KOPT-K1 (cell line): Measurements from ENCODE around the gene BMAL1.

Source experiments
- H3K27ac ChIP-seq: fragments of 200-600 bp; sonication (generic); 2 replicates; pipeline ENCODE4 v1.5.1; 2016; ENCODE audit warnings: antibody characterized with exemption, mild to moderate bottlenecking, low read depth, low read length; ENCODE audit not compliant: poor library complexity, severe bottlenecking
- H3K36me3 ChIP-seq: fragments of 200-600 bp; sonication (generic); 2 replicates; pipeline ENCODE4 v1.5.1; 2017; ENCODE audit warnings: antibody characterized with exemption, mild to moderate bottlenecking, low read length, moderate library complexity; ENCODE audit not compliant: insufficient read depth
- H3K9me3 ChIP-seq: fragments of 200-600 bp; sonication (generic); 2 replicates; pipeline ENCODE4 v1.5.1; 2017; ENCODE audit warnings: antibody characterized with exemption, low read length, mild to moderate bottlenecking; ENCODE audit not compliant: insufficient read depth, poor library complexity, severe bottlenecking

The BMAL1 gene

DNA sequence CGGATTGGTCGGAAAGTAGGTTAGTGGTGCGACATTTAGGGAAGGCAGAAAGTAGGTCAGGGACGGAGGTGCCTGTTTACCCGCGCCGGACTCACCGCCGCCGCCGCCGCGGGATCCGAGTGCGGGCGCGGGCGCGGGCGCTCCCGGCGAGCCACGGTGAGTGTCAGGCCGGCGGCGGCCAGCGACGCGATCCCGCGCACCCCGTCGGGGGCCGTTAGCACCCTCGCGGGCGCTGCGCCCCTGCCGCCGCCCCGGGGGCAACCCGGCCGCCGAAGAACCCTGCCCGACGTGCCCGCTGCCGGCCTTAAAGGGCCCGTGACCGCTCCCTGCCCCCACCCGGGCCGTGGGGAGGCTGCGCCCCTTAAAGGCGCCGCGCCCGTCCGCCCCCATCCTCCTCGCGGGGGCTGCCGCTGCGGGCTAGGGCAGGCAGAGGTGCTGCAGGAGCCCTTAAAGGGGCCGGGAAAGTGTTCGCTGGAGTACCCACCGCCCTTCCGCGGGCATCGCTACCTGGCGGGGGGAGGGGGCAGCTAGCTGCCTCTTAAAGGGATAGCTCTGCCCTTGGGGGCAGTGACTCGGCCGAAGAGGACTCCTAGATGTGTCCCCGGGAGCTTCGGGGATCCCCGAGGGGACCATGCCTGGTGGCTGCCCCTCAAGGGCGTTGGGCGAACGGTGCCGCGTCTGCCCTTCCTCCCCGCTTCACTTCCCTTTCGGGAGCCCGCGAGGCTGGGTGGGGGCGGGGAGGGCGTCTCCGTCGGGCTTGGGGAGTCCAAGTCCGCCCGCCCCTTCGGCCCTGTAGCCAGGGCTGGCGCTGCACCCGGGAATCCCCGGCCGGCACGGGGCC is at the start of gene BMAL1:
Gene BMAL1 (plus strand): TSS at position 23 of the 841 bp plus-strand sequence. CDS start 76,519 bp downstream, outside the sequence.
- no peaks in the 10 kb centered on the region for H3K36me3 ChIP-seq
- H3K9me3 ChIP-seq: no peaks in the 10 kb centered on the region
- peak within 1 kb of the TSS; percentile 71 for H3K27ac ChIP-seq

DNA sequence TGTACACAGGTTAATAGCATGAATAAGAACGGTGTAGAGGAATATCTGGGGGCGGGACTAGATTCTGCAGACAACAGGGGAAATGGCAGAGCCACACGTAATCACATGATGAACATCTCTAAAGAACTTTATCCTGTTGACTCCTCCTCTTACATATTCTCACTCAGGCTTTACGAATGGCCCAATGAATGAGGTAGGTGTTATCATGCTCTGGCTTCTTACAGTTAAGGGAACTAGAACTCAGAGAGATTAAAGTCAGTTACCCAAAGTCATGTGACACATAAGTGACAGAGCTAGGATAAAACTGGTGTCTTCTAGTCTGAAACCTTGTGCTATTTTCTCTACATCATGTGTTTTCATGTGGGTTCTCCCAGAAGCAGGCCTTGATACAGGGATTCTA is 49.0 kb upstream of the BMAL1 start:
- Histone ChIP-seq H3K9me3 (no peaks in the 10 kb centered on the region), H3K27ac (no peak overlapping the region), H3K36me3 (no peaks in the 10 kb centered on the region)

DNA sequence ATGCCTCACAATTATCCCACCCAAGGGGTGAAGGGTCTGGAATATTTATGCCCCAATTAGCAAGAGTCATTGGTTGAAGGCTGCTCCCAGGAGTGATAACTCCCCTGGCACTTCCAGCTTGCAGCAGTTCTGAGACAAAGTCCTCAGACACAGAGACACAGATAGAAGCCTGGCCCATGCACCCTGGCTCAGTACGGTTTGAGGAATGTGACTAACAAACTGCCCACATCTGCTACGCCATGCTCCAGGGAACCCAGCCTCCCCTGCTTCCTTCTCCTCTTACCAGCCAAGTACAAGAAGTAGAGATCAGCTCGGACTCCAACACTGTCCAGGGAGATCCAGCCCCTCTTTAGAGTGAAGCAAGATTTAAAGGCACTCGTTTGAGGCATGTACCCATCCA is 48.5 kb upstream of the BMAL1 start:
- Histone ChIP-seq H3K36me3 (no peaks in the 10 kb centered on the region), H3K27ac (no peak overlapping the region), H3K9me3 (no peaks in the 10 kb centered on the region)

DNA sequence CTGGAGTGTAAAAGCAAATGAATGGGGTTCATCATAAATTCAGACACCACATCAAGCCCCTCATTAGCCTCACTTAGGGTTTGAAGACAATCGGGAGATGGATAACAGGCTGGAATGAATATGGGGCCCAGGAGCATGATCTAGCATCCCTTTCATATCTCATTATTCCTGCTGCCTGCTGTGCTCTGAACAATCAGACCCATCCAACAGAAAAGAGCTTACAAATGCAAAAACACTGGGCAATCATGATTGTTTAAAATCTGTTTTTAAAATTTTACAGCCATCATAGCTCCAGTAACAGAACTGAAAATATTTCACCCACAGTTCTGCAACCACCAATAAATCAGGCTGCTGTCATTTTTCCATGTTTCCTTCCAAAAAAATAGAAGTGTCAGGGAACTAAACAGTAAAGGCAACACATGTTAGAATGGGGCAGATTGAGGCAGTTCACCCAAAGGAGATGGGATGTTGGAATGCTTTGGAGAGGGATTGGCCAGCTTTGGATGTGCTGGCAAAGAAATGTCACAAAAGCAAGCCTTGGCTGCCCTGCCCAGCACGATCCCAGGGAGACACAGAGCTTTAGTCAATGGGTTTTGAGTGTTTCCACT is 47.8 kb upstream of the BMAL1 start:
- no peaks in the 10 kb centered on the region for H3K9me3 ChIP-seq
- no peak overlapping the region for H3K27ac ChIP-seq
- H3K36me3 ChIP-seq: no peaks in the 10 kb centered on the region

DNA sequence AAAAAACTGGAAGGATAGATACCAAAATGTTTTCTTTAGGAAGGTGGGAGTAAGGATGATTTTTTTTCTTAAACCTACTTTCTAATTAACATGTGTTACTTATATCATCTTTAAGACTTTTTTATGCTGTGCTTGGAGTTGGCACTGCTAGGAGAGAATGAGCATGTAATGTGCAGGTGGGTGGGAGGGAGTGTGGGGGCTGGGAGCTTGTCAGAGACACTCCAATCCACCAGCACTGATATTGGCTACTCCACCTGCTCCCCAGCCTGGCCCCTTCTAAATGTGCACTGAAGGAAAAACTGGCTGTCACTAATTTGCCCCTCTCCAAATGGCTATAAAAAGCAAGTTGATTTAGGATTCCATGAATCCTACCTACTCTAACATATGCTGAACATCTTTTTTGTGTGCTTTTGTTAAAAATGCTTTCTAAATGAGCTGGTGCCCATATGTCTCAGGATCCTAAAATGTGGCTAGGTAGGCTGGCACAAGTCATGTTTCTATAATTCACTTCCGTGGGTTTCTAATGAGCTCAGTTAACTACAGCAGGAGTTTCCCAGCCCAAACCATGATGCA is 44.3 kb upstream of the BMAL1 start:
- Histone ChIP-seq H3K27ac (no peak overlapping the region), H3K9me3 (no peaks in the 10 kb centered on the region), H3K36me3 (no peaks in the 10 kb centered on the region)

DNA sequence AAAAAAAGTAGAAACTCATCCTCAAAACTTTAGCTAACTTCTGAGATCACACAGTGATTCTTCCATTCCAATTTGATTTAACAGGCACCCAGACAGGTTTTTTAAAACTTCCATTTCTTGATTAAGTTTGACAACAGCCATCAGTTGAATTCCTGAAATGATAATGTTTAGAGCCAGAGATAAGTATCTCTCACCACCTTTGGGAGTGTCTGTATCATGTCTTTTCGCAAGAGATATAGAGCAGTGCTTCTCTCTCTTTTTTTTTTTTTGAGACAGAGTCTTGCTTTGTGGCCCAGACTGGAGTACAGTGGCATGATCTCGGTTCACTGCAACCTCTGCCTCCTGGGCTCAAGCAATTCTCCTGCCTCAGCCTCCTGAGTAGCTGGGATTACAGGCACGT is 41.7 kb upstream of the BMAL1 start:
- H3K9me3 ChIP-seq: no peaks in the 10 kb centered on the region

DNA sequence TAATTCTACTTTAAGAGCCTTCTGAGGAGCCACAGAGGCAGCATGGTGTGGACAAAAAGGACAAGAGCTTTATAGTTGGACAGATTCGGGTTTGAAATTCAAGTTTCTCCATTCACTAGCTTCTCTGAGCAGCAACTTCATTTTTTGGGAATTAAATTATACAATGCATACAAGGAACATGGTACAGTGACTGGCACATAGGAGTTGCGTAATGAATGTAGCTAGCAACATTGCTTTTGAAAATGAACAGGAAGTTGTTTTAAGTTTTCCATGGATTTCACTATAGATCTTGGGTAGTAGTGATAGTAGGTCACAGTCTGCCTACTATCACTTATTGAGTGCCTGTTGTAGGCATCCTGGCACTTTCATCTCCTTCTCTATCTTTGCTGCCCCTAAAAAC is 41.0 kb upstream of the BMAL1 start:
- H3K9me3 ChIP-seq: no peaks in the 10 kb centered on the region
- H3K27ac ChIP-seq: no peak overlapping the region
- H3K36me3 ChIP-seq: no peaks in the 10 kb centered on the region

More for the DNA sequence above, 41.7 kb upstream of the BMAL1 start:
- Histone ChIP-seq H3K27ac (no peak overlapping the region), H3K36me3 (no peaks in the 10 kb centered on the region)

DNA sequence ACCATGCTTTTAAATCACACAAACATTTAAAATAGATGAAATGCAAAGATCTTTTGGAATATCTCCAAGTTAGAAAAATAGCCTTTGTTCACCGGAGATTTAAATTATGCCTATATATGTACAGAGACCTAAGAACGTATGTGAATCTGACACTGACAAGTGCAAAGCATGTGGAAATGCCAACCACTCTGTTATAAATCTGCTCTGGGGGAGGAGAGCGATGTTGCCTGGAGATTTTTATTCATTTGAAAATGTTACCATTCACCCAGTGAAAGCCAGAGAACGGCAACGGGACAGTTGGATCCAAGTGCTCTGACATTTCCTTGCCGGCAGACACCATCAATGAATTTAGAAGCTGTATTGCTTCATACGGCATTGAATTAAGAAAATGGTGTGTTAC is 39.8 kb upstream of the BMAL1 start:
- H3K27ac ChIP-seq: no peak overlapping the region
- no peaks in the 10 kb centered on the region for H3K36me3 ChIP-seq
- no peaks in the 10 kb centered on the region for H3K9me3 ChIP-seq

DNA sequence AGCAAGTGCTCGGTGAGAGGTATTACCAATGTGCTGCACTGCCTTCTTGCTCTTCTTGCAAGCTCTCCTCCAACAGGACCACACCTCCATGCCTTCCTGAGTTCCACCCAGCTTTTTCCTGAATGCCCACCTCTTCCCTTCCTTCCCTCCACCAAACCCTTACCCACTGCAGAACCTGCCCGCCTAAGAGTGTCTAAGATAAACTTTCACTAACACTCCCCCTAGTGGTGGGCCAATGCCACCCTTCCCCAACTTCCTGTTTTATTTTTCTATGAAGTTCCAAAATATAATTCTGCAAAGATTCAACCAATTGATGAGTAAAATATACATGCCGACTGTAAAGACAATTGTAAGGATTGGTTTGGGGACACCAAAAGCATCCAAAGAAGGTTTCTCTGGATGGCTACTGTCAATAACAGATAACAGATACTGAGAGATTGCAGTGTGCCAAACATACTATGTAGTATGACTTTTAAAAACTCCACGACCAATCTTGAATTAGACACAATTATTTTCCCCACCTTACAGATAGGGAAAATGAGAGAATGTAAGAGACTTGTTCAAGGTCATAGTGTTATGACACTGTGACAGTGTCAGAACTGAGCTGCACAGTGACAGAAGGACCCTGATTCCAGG is 38.6 kb upstream of the BMAL1 start:
- Histone ChIP-seq H3K27ac (no peak overlapping the region), H3K36me3 (no peaks in the 10 kb centered on the region), H3K9me3 (no peaks in the 10 kb centered on the region)

DNA sequence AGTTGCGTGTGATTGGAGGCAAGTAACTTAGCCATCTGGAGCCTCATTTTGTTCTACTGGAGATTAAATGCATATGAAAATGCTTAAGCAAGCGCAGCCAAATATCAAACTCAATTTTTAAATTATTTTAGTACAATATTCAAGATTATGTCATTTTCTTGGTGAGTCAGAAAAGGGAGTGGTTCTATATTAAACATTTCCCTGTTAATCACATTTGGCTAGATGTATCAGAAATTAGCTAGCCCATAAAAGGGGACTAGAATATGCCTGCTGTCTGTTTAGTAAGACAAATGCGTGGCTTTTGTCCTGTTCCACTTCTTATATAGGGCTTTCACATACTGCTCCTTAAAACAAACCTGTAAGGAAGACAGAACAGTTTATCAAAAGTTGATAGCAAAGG is 35.0 kb upstream of the BMAL1 start:
- no peak overlapping the region for H3K27ac ChIP-seq
- H3K9me3 ChIP-seq: no peaks in the 10 kb centered on the region
- no peaks in the 10 kb centered on the region for H3K36me3 ChIP-seq

DNA sequence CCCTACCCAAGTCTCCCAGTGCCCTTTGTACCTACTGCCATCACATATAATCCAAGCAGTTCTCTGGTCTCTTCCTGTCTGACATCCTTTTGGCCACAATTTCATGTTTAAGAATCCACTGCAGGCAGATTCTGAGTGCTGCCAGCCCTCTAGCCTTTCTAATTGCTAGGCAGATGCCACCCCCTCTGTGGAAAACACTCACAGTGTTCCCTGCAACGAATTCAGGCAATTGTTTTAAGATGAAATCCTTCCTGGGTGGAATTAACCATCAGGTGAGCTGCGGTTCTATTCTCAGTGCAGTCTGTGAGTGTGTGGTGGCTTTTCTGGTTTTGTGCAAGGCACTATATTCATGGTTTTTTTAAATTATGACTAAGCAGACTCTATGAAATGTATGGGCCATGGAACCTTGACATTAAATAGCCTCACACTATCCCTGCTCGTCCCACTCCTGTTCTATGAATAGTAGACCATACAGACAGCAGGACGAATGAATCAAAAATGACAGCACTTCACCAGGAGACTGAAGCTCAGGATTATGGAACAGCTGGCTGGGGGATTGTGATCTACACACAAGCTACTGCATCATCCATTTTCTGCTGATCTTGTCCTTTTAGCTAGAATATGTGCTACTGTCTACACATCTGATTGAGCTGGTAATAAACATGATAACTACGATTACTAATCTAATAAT is 29.8 kb upstream of the BMAL1 start:
- Histone ChIP-seq H3K9me3 (no peaks in the 10 kb centered on the region), H3K27ac (no peak overlapping the region), H3K36me3 (no peaks in the 10 kb centered on the region)

DNA sequence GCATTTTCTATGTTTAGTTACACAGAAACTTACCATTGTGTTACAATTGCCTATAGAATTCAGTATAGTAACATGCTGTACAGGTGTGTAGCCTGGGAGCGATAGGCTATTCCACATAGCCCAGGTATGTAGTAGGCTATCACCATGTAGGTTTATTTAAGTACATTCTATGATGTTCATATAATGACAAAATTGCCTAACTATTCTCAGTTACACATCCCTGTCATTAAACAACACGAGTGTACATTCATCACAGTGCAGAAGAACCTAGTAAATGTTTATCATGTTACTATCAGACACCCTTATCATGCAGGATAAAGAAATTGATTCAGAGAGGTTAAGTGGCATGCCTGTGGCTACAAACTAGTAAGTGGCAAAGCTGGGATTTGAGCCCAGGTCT is 28.4 kb upstream of the BMAL1 start:
- Histone ChIP-seq H3K9me3 (no peaks in the 10 kb centered on the region), H3K27ac (no peak overlapping the region), H3K36me3 (no peaks in the 10 kb centered on the region)

DNA sequence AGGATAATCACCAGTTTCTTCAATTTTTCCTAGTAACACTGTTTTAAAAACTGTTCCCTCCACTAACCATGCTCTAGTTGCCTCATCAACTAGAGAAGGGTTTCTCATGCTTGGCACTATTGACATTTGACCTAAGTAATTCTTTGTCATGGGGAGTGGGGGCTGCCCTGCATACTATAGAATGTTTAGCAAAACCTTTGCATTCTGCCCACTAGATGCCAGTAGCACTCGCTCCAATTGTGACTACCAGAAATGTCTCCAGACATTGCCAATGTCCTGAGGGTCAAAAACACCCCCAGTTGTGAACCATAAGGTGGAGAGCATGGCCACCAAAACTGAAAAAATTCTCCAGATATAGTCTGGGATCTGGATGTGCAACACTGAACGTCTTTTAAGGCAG is 27.6 kb upstream of the BMAL1 start:
- H3K36me3 ChIP-seq: no peaks in the 10 kb centered on the region
- H3K27ac ChIP-seq: no peak overlapping the region
- no peaks in the 10 kb centered on the region for H3K9me3 ChIP-seq

DNA sequence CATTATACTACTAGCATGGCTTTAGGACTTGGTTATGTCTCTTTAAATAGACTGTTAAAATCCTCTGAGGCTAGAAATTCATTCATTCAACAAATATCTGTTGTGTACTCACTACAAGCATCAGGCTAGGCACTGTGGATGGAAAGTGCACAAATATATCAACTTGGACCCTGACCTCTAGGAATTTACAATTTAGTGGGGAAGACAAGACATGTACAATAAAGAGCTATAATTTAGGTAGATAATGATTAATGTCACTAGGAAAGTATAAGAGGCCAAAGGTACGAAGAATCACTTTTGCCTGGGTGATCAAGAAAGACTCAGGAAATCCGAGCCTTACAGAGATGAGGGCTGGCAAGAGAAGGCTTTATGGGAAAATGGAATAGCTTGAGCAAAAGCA is 25.6 kb upstream of the BMAL1 start:
- Histone ChIP-seq H3K36me3 (no peaks in the 10 kb centered on the region), H3K27ac (no peak overlapping the region), H3K9me3 (no peaks in the 10 kb centered on the region)

DNA sequence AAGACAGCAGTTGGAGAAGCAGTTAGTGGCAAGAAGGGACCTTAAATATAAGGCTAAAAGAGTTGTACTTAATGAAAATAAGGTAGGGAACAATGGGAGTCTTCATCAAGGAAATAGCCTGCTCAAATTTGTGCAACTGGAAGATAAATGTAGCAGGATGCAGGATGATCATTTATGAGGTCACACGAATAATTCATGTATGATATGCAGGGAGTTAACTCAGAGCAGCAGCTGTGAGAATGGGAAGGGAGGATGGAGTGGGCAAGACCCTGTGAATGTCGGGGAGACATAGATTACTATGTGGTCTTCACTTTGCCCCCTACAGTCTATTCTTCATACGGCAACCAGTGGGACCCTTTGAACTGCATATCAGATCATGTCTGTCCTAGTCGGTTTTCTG is 25.2 kb upstream of the BMAL1 start:
- Histone ChIP-seq H3K27ac (no peak overlapping the region), H3K9me3 (no peaks in the 10 kb centered on the region), H3K36me3 (no peaks in the 10 kb centered on the region)
